Measurements from ENCODE around the gene OMP.
"Not testable (repeated sequence)": the region's sequence is repeated elsewhere in the genome, so short reads cannot be mapped to it uniquely, and the experiment has no call there.

The OMP gene

GRCh38 chr11:77102246-77103210 lies at the start of gene OMP:
TSS of gene OMP (plus strand) at chr11:77102840. CDS start at chr11:77102840, 0 bp downstream.
- no peak for DNase-seq (ENCODE audit: low spot score)

- DNase-seq (ENCODE audit: low spot score): no peak
These were observed 49.2 kb upstream of the OMP start for GRCh38 chr11:77053217-77054015.

DNA sequence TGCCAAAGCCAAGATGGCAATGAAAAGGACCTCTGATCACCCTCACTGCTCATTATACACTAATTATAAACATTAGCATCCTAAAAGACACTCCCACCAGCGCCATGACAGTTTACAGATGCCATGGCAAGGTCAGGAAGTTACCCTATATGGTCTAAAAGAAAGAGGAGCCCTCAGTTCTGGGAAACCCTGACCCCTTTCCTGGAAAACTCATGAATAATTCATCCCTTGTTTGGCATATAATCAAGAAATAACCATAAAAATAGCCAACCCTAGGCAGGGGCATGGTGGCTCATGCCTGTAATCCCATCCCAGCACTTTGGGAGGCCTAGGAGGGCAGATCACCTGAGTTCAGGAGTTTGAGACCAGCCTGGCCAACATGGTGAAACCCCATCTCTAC lies 48.6 kb upstream of the OMP start:
- DNase-seq (ENCODE audit: low spot score): no peak

GRCh38 chr11:77055101-77055561 lies 47.5 kb upstream of the OMP start:
- DNase-seq (ENCODE audit: low spot score): no peak

DNA sequence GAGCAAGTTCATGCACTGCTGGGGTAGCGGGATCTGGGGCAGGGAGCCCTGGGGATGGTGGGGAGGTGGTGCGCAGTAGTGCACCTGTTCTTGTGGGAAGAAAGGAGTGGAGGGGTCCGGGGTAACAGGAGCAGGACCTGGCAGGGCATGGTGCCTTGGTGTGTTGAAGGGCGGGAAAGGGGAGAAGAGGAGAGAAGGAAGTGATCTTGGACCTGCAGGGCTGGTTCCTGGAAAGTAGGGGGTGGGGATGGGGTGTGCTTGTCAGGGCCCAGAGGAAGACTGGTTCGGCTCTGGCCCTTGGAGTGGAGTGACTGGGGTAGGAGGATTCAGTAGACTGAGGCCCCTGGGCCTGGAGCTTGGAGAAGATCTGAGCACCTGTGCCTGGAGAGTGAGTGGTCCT lies 46.7 kb upstream of the OMP start:
- no peak for DNase-seq (ENCODE audit: low spot score)

DNA sequence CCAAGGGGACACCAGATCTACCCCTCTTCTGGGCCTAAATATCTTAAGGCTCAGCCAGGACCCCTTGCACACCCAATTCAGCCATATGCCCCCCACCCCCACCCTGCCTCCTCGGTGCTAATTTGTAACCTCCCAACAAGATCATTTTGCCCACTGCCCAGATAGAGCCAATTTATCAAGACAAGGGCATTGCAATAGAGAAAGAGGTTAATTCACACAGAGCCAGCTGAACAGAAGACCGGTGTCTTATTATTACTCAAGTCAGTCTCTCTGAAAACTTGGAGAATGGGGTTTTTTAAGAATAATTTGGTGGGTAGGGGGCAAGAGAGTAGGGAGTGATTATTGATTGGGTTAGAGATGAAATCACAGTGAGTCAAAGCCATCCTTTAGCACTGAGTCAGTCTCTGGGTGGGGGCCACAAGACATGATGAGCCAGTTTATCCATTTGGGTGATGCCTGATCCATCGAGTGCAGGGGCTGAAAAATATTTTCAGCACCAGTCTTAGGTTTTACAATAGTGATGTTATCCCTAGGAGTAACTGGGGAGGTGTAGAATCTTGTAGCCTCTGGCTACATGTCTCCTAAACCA lies 45.7 kb upstream of the OMP start:
- no peak for DNase-seq (ENCODE audit: low spot score)

DNA sequence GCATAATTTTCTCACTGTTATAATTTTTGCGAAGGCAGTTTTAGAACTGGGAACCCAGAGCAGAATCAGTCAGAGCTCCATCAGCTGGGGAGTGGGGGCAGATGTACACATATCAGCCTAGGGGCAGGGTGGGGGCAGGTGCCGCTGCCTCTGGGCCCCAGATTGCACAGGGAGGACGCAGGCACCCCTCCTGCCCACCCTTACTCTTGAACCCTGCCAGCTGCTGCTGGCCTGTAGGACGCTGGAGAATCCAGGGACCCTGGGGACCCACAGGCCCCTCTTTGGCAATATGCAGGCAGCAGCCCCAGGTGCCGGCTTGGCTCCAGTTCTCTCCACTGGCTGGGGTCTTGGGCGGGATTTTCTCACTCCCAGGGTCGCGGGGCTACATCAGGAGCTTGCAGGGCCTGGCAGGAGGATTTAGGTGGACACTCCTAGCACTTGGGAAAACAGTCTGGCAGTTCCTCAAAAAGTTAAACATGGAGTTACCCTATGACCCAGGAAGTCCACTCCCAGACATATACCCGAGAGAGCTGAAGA lies 44.6 kb upstream of the OMP start:
- no peak for DNase-seq (ENCODE audit: low spot score)

DNA sequence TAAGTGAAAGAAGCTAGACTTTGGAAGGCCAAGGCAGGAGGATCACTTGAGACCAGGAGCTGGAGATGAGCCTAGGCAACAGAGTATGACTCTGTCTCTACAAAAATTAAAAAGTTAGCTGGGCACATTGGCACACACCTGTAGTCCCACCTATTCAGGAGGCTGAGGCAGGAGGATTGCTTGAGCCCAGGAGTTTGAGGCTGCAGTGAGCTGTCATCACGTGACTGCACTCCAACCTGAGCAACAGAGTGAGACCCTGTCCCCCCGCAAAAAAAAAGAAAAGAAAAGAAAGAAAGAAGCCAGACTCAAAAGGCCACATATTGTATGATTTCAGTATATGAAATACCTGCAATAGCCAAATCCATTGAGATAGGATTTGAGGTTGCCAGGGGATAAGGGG lies 43.7 kb upstream of the OMP start:
- no peak for DNase-seq (ENCODE audit: low spot score)

DNA sequence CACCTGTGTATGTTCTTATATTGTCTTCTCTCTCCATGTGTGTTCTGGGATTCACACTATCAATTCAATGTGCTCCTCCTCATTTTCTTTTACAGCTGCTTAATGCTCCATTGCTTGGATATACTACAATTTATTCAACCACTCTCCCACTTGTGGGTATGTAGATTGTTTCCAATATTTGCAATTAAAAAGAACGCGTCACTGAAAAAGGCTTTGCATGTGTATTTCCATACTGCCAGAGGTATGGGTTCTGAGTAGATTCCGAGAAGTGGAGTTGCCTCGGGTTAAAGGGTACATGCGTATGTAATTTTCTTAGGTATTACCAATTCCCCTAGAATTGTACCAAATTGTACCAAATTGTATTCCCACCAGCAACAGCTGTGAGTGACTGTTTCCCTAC lies 42.8 kb upstream of the OMP start:
- DNase-seq (ENCODE audit: low spot score): no peak

DNA sequence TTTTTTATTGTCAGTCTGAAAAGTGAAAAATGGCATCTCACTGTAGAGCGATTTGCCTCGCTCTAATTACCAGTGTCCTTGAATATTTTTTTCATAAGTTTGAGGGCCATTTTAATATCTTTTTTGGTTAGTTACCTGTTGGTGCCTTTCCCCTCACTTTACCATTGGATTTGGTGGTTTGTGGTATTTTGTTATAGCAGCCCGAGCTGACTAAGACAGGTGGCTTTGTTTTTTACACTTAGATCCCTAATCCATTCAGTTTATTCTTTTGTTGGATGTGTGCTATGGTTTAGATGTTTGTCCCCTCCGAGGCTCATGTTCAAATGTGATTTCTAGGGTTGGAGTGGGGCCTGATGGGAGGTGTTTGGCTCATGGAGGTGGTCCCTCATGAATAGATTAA lies 42.4 kb upstream of the OMP start:
- DNase-seq (ENCODE audit: low spot score): no peak

DNA sequence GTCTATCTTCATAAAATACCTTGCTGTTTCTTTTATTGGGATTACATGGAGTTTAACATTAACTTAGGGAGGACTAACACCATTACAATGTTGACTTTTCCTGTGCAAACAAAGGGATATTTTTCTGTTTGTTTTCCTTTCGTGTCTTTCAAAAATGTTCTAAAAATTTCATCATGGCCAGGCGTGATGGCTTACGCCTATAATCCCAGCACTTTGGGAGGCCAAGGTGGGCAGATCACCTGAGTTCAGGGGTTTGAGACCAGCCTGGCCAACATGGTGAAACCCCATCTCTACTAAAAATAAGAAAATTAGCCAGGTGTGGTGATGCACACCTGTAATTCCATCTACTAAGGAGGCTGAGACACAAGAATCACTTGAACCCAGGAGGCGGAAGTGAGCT lies 41.4 kb upstream of the OMP start:
- DNase-seq (ENCODE audit: low spot score): not testable (repeated sequence)

DNA sequence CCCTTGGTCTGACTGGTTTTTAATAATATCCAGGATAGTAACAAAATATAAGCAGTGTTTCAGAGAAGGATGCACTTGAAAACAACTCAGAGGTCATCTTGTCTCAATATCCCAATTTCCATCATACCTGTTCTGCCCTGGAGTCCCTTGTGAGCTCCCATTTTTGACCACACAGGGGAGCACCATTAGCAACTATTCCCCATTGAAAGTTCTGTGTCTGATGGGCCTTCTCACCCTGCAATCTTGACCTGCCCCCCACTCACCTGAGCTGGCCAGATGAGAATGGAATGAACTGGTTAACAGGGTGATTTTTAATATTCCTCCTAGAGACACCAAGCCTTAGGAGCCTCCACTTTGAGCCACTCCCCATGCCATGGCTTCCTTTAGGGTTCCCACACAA lies 39.7 kb upstream of the OMP start:
- no peak for DNase-seq (ENCODE audit: low spot score)

DNA sequence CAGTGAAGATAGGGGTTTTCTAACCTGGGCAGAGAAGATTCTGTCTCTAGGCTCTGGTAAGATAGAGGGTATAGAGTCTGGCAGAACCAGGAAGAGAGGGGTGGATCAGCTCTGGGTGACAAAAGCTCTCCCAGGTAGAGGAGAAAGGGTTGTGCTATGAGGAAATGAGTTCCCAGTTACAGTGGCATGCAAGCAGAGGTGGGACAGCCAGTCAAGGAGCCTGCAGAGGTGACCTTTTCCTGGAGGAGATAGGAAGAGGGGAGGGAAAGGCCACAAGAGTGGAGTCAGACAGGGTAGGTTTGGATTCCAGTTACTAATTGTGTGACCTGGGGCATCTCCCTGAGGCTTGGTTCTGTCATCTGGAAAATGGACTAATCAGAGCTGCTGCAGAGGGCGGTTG lies 39.2 kb upstream of the OMP start:
- DNase-seq (ENCODE audit: low spot score): peak; percentile 62

GRCh38 chr11:77063861-77064260 lies 38.8 kb upstream of the OMP start:
- no peak for DNase-seq (ENCODE audit: low spot score)

- DNase-seq (ENCODE audit: low spot score): no peak
These were observed 37.9 kb upstream of the OMP start for GRCh38 chr11:77064648-77065217.

DNA sequence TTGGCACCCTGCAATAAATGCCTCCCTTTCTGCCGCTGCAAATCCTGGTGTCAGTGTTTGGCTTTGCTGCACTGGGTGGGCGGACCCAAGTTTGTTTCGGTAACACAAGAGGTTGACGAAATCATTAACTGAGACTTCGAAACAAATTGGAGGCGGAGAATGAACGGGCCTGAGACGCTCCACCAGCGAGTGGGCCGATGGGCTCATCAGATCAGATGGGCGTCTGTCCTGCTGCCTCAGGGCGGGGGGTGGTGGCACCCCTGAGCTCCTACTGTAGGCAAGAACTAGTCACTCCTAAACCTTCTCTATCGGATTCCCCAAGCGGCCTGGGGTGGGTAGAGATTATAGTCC lies 36.8 kb upstream of the OMP start:
- peak; percentile 39 for DNase-seq (ENCODE audit: low spot score)

DNA sequence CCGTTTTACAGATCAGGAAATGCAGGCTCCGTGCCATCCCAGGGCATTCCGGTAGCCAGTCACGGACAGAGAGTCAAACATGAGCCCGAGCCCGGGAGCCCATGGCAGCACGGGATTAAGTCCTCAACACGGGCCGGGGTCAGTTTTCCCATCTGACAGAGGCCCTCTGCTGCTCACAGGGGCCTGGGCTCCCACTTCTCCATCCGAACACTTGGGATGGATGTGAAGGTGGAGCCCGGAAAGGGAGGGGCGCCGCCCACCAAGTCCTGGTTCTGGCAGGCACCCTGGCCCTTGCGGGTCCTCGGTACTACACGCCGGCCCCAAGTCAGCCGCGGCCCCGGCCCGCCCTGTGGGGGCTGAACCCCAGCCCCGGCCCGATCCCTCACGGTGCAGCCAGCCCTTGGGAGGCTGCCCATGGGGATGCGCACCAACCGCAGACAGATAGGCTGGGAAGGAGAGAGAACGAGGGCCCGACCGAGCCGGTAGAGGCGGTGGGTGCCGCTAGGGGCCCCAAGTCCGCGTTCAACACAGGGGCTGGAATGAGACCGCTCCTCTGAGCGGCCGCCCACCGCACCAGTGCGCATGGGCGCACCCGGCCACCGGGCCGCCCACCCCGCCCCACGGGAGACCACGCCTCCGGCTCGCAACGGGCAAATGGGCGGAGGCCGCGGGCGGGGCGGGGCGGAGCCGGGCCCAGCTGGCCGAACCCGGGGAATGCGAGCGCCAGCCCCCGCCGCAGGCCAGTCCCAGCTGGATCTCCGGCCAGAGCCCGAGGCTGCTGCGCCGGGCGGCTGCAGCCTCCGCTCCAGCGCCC lies 36.2 kb upstream of the OMP start, which contains the start of gene CAPN5:
Gene CAPN5 (plus strand): TSS at position 743 of the 814 bp plus-strand sequence. CDS start 17,916 bp downstream, outside the sequence.
- peak; percentile 93 for DNase-seq (ENCODE audit: low spot score)

- no peak for DNase-seq (ENCODE audit: low spot score)
These were observed 34.7 kb upstream of the OMP start for GRCh38 chr11:77067861-77068443.

- no peak for DNase-seq (ENCODE audit: low spot score)
These were observed 33.9 kb upstream of the OMP start for GRCh38 chr11:77068457-77069335.
